ENCODE measurements around the gene NECTIN4. TPM values are rescaled to one million over a fixed set of nuclear protein-coding genes. Genes with fewer than 3 reads are reported as not detected.
A peak's percentile ranks its signal among the peaks of the same experiment; 100 is the strongest.

NECTIN4 gene
- total and polyA plus RNA-seq, 2 of the 13 experiments (the other 11 are each of a cell fraction or from before 2014, with no cell fraction given): 5.9 to 12.4 TPM

- TF ChIP-seq NFATC3 (CRISPR knock-in tag; IDR thresholded peaks at IDR 0.05): no peak
- no peak for TF ChIP-seq ZBTB49 (CRISPR knock-in tag; IDR thresholded peaks at IDR 0.05; ENCODE audit: borderline replicate concordance)
- 0 out of 2 replicates have a peak, but pooled peaks have one; percentile 21 for TF ChIP-seq ZNF574 (CRISPR knock-in tag; IDR thresholded peaks at IDR 0.05)
- no peak for TF ChIP-seq CTCF (CRISPR knock-in tag; IDR thresholded peaks at IDR 0.05)
- no peak for TF ChIP-seq NR3C1 (CRISPR knock-in tag; IDR thresholded peaks at IDR 0.05)
- TF ChIP-seq KDM6A (CRISPR knock-in tag; IDR thresholded peaks at IDR 0.05; ENCODE audit: low read depth): no peak
- no peak for TF ChIP-seq ZZZ3 (CRISPR knock-in tag; IDR thresholded peaks at IDR 0.05; ENCODE audit: borderline replicate concordance)
- TF ChIP-seq SRSF9 (IDR thresholded peaks at IDR 0.05; ENCODE audit: borderline replicate concordance, insufficient read depth, low read depth, low read length, poor library complexity, severe bottlenecking): no peak
- TF ChIP-seq NFIC (IDR thresholded peaks at IDR 0.05; ENCODE audit: low read length): no peak
- TF ChIP-seq HNF1A (IDR thresholded peaks at IDR 0.05; ENCODE audit: low read depth): no peak
- TF ChIP-seq HNF1A (CRISPR knock-in tag; IDR thresholded peaks at IDR 0.05; ENCODE audit: borderline replicate concordance): no peak
- TF ChIP-seq UBTF (CRISPR knock-in tag; IDR thresholded peaks at IDR 0.05): no peak
- TF ChIP-seq ZNF644 (CRISPR knock-in tag; IDR thresholded peaks at IDR 0.05; ENCODE audit: low read depth): no peak
- TF ChIP-seq CBX2 (IDR thresholded peaks at IDR 0.05; ENCODE audit: low read depth, low read length): no peak
- no peak for TF ChIP-seq CBX2 (CRISPR knock-in tag; IDR thresholded peaks at IDR 0.05; ENCODE audit: low read depth)
- no peak for TF ChIP-seq CEBPB (IDR thresholded peaks at IDR 0.05; ENCODE audit: borderline replicate concordance, low read depth, low read length)
Measured at GRCh38 chr1:161074676-161075368, 14.5 kb downstream of the NECTIN4 start (continued).

Data from HepG2 (cell line).